SU-DHL-6 (cell line): ENCODE data around the gene ZNF641.

Source experiments
- EZH2phosphoT487 ChIP-seq: fragments of 200-600 bp; sonication (generic), shearing (Covaris generic); conservative IDR thresholded peaks from 2 replicates; pipeline ENCODE4 v1.6.1; 2018; ENCODE audit warnings: mild to moderate bottlenecking, antibody characterized with exemption, low read length, moderate library complexity, mixed read lengths
- TF ChIP-seq, protein P1 (sequence below): fragments of 200-600 bp; sonication (generic); IDR thresholded peaks from one replicate; pipeline ENCODE4 v1.5.1; 2017; ENCODE audit warnings: antibody characterized with exemption, mild to moderate bottlenecking, low read length, moderate library complexity; ENCODE audit not compliant: insufficient read depth, poor library complexity, severe bottlenecking

DNA sequence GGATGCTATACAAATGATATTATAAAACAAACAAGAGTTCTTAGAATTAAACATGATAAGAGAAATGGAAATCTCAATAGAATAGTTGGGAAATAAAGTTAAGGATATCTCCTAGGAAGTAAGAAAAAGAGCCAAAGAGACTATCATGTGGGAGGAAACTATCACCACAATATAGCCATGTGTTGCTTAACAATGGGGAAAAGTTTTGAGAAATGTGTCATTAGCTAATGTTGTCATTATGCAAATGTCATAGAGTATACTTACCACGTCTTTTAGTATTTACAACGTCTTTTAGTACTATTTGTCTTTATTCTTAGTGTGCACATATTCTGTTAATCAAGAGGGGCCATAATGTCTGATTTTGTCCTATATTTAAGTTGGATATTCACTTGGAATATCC lies 58.7 kb downstream of the ZNF641 start:
- TF ChIP-seq, protein P1, sequence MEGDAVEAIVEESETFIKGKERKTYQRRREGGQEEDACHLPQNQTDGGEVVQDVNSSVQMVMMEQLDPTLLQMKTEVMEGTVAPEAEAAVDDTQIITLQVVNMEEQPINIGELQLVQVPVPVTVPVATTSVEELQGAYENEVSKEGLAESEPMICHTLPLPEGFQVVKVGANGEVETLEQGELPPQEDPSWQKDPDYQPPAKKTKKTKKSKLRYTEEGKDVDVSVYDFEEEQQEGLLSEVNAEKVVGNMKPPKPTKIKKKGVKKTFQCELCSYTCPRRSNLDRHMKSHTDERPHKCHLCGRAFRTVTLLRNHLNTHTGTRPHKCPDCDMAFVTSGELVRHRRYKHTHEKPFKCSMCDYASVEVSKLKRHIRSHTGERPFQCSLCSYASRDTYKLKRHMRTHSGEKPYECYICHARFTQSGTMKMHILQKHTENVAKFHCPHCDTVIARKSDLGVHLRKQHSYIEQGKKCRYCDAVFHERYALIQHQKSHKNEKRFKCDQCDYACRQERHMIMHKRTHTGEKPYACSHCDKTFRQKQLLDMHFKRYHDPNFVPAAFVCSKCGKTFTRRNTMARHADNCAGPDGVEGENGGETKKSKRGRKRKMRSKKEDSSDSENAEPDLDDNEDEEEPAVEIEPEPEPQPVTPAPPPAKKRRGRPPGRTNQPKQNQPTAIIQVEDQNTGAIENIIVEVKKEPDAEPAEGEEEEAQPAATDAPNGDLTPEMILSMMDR, result no peak
- TF ChIP-seq EZH2phosphoT487, result no peak
